GM19035 (cell line): ENCODE data around the gene FAM171A2.
"Not testable (repeated sequence)": the region's sequence is repeated elsewhere in the genome, so short reads cannot be mapped to it uniquely, and the experiment has no call there.

Source experiments
- ATAC-seq: cut with Tn5 transposase; IDR thresholded peaks from one replicate; pipeline ENCODE4 v1.9.1; 2021; ENCODE audit not compliant: unreplicated experiment

Gene FAM171A2

GRCh38 chr17:44383861-44384260, 20.2 kb upstream of the FAM171A2 start:
- no peak for ATAC-seq

DNA sequence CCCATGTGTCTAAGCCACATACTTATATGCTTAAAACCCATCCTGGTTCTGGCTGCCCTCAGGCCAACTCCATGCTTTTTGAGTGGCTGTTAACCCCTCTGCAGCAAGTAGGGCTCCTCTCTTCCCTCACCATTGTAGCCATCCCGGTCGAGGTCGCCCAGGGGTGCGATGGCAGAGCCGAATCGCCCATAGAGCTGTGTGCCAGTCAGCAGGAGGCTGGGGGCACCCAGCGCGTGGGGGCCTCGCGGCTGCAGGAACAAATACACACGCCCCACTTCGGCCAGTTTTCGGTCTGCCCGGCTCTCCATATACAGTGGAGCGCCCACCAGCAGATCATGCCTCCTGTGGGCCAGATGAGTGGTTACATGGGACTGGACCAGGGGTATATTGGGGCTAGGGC, 19.7 kb upstream of the FAM171A2 start:
- no peak for ATAC-seq

DNA sequence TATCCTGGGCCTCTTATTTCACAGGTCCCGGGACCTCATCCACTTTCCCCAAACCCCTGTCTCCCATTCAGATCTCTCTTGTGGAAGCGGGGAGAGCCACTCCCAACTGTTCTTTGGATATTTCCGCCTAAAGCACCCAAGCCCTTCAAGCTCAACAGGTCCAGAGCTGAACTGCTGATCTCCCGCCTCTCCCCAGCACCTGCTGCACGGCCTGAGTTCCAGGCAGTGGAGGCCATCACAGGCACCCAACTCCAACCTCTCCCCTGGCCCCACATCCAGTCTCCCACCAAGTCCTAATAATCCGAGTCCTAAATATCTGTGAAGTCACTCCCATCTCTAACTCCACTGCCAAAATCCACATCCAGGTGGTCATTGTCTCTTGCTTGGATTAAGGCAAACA, 19.3 kb upstream of the FAM171A2 start:
- ATAC-seq = no peak

DNA sequence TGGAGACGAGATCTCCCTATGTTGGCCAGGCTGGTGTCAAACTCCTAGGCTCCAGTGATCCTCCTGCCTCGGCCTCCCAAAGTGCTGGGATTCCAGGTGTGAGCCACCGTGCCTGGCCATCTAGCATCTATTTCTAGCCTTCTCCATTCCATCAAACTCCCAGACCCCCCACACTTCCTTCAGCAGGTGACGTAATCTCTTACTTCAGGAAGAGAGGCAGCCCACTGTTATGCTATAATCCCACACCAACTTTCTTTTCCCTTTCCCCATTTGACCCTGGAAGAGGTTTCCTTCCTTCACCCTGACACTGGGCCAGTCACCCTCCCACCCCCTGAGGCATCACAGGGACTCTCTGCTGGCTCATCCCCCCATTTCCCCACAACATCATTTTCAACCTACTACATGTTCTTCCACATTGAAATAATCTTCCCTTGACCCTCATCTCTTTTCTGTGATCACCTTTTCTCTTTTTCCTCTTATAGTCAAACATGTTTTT, 18.2 kb upstream of the FAM171A2 start:
- no peak for ATAC-seq

DNA sequence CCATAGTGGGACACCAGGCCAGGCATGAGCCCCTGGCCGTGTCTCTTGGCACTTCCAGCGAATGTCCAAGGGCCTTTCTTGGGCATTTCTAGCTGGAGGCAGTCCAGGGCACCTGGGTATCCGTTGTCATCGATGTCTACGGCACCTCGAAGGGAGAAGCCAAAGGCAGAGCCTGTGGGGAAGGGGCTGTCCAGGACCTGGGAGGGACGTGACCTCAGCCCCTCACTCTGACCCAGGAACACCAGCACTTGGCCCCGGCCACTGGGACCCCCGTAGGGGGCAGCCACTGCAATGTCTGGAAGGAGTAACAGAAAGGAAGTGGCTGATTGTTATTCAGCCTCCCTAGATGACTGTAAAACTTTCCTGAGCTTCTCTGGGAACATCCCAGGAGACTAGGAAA, 17.1 kb upstream of the FAM171A2 start:
- no peak for ATAC-seq

GRCh38 chr17:44379887-44380286, 16.2 kb upstream of the FAM171A2 start:
- ATAC-seq = no peak

DNA sequence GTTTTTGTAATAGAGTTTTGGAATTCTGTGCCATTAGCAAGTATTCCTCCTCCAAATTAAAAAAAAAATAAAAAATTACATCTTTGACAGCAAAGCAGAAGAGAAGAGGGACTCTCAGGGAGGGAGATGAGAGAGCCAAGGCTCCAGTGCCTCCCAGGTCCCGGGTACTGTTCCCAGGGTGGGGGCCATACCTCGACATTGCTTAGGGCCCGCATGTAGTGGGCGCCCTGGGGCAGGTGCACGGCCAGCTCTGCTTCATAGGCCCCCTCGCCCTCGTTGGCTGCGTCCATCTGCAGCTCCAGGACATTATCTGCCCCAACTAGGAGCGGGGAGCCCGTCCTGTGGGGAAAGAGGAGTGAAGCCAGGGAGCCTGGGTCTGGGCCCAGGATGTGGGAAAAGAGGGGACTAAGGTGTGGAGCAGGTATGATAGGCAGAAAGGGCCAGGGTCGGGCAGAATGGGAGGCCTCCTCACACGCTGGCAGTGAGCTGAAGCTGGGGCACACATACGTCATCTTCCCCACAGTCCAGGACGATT, 14.6 kb upstream of the FAM171A2 start:
- no peak for ATAC-seq

DNA sequence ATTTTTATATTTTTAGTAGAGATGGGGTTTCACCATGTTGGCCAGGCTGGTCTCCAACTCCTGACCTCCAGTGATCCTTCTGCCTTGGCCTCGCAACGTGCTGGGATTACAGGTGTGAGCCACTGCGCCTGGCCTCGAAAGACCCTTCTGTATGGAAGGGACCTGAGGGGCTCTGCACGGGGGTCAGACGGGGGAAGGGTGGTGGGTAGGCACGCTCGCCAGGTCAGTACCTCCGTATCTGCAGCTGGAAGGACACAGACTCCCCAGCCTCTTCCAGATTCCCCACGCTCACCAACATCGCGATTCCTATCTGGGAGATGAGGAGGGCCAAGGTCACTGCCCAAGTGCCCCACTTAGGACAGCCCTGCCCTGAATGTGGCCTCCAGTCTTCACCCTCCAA, 13.1 kb upstream of the FAM171A2 start:
- ATAC-seq = no peak

DNA sequence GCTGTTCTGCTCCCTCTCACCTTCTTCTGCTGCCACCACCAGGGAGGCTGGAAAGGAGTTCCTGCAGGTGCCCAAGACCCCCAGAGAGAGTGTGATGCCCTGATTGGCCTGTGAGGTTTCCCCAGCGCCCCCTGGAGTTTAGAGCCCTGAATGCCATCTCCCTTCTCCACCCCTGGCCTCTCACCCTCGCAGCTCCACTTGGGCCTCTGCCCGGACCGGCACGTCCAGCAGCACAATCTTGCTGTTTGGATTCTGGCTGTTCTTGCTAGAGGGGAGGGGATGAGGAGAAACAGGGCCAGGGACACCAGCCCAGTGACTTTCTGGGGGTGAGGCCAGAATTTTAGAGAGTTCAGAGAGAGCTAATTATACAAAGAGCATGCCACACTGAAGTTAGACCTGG, 12.5 kb upstream of the FAM171A2 start:
- no peak for ATAC-seq

DNA sequence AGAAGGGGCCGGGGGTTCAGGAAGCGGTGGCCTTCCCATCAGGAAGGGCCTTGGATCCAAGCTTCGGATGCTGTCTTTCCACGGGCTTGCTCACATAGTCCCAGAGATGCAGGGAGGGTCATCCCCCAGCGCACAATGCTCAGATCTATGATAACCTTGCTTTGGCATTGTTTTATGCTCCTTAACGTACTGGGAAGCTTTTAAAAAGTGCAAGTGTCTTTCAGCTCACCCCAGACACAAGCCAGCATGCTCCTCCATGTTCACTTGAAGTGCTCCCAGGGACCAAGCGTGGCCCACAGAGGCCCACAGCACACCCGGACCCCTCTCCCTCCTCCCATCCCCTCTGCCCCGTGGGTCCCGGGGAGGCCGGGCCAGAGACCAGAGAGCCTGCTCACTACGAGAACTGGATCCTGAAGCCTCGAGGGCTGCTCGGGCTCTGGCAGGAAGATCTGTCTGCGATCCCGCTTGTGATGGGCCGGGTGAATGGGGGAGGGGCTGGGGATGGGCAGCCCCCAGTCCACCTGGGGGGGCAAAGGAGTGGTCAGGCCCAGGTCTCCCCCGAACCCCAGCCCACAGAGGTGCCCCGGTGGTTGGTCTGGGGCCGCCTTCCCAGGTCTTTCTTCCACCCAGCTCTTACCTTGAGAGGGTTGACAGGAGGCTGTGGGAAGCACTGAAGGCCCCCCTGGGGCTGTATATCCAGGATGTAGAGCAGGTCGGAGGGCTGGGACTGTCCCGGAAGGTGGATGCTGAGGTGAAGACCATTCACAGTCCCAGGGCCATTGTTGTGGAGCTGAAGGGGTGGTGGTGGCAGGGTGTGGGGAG, 11.8 kb upstream of the FAM171A2 start:
- no peak for ATAC-seq

GRCh38 chr17:44374306-44375195, 10.9 kb upstream of the FAM171A2 start:
- no peak for ATAC-seq

DNA sequence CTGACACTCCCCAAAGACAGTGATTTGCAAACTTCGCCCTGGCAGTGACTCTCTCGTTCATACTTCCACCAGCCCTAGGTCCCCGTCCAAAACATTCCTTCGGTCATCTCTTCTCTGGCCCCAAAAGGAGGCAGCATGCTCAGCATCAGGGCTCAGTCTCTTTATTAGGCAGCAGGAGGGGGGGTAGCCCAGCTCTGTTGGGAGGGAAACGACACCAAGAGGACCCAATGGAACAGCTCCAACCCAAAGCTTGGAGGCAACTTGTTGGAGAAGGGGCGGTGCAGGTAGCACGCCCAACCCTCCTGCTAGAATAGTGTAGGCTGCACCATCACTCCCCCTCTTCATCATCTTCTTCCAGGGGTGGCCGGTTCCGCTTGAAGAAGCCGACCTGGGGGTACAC, 8.4 kb upstream of the FAM171A2 start:
- no peak for ATAC-seq

- ATAC-seq = not testable (repeated sequence)
Measured at GRCh38 chr17:44369414-44370023, 5.9 kb upstream of the FAM171A2 start.

DNA sequence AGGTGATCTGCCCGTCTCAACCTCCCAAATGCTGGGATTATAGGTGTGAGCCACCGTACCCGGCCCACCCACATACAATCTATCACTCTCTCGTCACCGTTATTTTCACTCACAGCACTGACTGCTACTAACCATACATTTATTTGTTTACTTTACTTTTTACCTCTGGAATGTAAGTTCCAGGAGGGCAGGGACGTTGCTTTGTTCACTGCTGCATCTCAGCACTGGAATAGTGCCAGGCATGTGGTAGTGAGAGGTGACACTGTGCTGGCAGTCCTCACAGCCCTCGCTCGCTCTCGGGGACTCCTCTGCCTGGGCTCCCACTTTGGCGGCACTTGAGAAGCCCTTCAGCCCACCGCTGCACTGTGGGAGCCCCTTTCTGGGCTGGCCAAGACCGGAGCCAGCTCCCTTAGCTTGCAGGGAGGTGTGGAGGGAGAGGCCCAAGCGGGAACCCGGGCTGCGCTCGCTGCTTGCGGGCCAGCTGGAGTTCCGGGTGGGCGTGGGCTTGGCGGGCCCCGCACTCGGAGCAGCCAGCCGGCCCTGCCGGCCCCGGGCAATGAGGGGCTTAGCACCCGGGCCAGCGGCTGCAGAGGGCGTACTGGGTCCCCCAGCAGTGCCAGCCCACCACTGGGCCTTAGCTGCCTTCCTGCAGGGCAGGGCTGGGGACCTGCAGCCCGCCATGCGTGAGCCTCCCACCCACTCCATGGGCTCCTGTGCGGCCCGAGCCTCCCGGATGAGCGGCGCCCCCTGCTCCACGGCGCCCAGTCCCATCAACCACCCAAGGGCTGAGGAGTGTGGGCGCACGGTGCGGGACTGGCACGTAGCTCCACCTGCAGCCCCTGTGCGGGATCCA, 5.0 kb upstream of the FAM171A2 start:
- not testable (repeated sequence) for ATAC-seq

DNA sequence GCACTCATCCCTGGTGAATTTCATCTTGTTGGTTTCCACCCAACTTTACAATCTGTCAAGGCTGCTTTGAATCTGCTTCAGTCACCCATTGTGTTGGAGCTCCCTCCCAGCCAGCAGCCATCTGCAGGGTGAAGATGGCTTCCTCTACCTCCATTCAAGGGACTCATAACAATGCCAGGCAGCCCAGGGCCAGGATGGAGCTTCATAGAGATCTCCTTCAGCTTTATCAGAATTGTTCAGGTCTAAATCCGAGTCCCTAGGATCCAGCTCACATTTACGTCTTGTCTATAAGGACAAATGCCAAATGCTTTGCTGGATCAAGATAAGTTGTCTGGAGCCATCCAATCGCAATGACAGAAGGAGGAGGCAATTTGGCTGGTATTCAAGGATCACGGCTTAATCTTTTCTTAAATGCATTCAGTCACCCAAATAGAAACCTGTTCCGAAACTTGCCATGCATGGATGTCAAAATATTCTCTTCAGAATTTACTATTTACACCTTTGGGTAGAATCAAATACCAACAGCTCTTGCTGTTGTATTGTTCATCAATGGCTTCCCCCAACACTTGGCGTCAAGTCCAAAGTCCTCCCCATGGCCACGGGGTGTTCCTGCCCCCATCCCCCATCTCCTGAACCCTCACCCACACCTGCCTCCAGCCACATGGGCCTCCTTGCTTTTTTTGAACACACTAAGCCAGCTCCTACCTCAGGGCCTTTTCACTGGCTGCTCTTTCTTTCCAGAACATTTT, 3.8 kb upstream of the FAM171A2 start:
- no peak for ATAC-seq

DNA sequence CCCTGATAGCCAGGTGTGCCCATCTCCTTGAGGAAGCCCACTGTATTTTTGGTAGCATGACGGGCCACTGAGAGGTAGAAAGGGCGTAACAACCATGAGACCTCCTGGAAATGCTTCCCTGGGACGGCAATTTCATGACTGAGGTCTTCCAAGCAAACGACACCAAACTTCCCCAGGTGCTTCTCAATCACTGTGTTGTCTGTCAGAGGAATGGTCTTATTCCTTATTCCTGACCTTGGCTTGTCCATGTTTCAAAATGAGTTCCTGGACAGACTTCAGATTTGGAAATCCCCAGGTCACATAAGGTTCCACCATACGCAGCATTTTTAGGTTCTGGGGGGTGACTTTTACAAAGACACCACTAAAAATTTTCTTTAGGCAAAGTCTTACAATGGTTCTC, 1.4 kb upstream of the FAM171A2 start:
- not testable (repeated sequence) for ATAC-seq

DNA sequence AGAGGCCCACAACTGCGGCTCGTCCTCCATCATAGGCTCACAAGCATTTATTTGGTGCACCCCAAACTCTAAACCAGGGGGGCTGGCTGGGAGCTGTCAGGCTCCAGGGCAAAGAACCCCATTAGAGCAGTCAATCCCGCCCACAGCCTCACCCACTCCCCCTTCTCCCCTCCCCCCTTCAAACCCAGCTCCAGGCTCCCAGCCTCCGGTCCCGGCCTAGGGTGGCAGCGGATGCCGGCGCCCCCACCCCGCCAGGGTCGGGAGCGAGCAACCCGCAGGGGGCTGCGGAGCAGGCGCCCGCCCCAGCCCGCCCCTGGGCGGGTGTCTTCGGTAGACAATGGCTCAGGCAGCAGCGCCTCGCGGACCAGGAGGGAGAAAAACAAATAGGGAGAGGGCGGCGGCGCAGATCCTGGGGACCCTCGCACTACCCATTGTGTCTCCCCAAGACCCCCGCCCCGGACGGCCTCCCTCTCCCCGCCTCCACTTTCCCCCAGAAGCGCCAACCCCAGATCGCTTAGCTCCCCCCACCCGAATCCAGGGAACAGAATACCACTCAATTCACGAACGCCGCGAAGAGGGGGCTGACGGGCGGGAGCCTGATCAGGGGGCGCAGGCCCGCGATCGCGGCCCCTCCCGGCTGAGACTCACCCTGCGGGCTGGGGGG, 572 bp downstream of the FAM171A2 start:
- ATAC-seq = no peak

DNA sequence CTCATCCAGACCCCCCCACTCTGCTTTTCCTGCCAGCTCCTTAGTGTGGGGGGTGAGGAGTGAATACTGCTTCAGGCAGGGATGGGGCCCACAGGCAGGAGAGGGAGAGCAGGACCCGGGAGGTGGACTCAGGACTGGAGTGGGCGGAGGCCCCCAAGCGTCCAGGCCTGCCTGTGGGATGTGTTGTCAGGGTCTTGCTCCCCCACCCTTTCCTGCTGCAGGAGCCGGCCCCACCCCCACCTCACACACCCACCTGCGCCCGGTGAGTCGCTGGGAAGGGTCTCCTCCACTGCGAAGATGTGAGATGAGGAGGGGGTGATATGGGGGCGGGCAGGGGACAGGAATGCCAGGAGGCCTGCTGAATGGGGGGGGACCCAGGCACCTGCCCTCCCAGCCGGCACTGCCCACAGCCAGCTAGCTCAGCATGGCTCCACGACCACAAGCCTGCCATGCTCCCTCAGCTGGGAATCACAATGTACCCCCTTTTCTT, 1.1 kb downstream of the FAM171A2 start:
- ATAC-seq = no peak
